Jurkat, Clone E6-1 (cell line): ENCODE data around the gene PDIA5.
"Not testable (repeated sequence)": the region's sequence is repeated elsewhere in the genome, so short reads cannot be mapped to it uniquely, and the experiment has no call there.

Experiments used
- DNase-seq: peaks from one replicate; pipeline ENCODE4 v3.0.0-alpha.2; 2011; ENCODE audit warnings: low read depth, low spot score
- H3K4me3 ChIP-seq: 2 replicates; pipeline ENCODE4 v1.5.1; 2011; ENCODE audit warnings: mild to moderate bottlenecking, low read length, control low read depth, moderate library complexity

PDIA5 gene

DNA sequence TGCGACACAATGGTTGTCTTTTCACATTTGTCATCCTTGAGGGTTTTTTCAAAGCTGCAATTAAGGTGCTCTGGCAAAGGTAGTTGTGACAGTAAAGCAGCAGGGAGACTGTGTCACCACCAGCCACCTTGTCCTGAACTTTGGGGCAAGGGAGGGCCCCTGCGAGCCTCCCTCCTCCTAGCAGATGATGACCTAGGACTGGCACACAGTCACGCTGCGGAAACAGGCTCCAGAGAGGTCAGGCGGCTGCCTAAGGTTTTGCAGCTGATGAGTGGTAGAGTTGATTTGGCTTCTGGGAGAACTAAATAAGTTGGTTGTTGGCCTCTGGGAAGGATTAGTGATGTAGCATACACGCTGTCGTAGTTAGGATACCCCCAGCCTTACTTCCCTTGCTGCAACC, 62.7 kb downstream of the PDIA5 start:
- no peak for DNase-seq
- no peak overlapping the region for H3K4me3 ChIP-seq

DNA sequence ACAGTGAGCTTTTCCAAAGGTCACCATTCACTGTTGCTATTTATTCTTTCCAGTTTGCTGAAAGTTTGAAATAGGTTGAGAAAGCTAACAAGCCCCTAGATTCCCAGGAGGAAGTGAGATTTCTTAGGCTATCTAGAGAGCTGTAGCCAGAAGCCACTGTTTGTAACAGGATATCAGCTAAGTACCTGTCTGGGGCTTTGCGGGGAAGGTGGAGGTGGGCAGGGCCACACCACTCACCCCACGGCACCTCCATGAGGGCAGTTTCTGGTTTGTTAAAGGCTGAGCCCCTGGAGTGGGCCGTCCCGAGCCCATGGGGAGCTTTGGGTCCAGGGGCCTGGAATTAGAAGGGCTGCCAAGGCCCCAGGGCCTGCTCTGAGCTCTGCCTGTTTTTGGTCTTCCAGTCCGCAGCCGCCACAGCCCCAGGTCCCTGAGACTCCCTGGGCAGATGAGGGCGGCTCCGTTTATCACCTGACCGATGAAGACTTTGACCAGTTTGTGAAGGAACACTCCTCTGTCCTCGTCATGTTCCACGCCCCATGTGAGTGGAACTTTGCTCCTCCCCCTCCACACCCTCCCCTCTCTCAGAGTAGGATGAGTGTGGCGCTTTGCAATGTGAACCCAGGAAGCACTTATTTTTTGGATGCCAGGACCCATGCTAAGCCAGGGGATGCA, 63.4 kb downstream of the PDIA5 start:
- DNase-seq, result no peak
- no peak overlapping the region for H3K4me3 ChIP-seq

DNA sequence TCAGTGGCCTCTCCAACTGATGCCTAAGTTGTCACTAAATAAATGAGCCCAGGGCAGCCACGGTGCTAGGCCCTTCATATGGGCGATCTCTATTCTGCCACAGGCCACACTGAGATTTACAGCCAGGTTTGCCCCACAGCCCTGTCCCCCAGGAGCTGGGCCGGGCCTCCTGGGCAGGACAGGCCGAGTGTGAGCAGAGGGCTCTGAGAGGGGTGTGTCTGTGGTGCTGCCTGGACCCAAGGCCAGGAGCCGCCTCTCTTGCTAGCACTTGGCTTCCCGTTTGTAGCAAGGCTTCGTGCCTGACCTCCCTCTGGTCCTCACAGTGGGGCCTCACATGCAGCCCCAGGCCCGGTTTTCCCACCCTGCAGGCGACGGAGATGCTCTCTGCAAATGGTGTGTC, 67.8 kb downstream of the PDIA5 start:
- no peak overlapping the region for H3K4me3 ChIP-seq
- no peak for DNase-seq

DNA sequence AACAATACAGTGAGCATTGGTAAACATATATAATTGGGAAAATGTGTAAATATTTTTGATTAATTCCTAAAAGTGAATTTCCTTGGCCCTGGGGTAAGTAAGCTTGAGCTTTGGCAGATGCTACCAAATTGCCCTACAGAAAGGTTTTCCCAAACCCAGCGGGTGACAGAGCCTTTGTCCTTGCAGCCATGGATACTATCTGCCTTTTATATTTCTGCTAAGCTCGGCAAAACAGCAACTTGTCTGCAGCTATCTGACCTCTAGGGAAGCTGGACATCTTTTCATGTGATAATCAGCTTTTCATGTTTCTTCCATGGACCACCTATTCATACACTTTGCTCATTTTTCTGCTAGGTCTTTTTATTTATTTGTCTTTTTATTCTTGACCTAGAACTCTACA, 70.2 kb downstream of the PDIA5 start:
- H3K4me3 ChIP-seq, result no peak overlapping the region
- DNase-seq, result no peak

DNA sequence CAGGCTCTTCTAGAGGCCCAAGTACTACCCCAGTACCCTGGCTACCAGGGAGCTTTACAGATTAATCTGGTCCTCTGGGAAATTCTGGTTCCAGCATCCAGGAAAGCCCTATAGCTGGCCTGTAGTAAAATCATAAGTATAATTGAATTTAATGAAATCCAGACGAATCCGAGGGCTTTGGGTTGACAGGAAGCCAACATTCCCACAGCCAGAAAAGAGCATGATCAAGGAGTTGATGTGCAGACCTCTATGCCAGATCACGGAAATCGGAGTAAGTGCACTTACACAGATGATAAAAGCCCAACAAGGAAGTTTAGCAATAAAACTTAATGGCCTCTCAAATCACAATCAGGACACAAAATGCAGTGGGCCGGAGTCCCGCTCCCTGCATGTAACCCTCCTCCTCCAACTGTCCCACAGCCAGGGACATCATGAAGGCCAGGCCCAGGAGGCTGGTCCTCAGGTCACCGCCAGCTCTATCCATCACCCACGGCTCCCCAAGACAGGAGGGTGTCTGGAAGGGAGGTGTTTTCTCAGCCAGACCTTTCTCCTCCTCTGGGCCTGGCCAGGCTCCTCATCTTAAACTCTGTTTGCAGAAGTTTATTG, 72.1 kb downstream of the PDIA5 start:
- no peak for DNase-seq
- H3K4me3 ChIP-seq, result no peak overlapping the region

DNA sequence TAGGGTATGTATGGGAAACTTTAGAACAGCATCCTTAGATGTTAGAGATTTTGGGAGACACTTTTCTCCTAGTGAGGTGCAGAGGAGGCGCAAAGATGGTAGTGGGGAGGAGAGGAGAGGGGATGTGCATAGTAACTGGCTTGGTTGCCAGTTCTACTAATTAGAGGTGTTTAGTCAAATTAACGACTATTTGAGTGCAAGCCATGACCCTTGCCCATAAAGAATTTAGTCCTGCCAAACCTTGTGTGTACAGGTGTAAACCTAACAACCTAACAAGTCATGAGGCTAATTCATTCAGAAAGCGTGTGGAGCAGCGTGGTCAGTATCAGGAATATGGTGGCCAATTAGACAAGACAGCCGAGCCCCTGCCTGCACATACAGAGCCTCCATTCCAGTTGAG, 72.7 kb downstream of the PDIA5 start:
- H3K4me3 ChIP-seq, result no peak overlapping the region
- DNase-seq, result no peak

DNA sequence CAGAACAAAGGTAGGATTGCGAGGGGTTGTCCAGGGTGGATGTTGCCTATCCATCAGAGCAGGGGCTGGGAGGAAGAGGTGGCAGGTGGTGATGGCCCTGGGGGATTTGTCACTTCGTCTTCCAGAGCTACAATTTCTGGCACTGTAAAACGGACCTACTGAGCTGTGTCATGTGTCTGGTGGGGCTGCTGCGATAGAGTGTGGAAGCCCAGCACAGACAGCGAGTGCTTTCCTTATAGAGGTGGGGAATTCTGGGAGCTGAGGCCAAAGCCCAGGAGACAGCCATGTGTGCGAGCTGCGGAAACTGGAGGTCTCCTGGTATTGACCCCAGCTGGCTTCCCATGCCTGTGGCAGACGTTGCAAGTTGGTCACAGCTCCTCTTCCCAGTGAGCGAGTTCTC, 73.7 kb downstream of the PDIA5 start:
- no peak for DNase-seq

DNA sequence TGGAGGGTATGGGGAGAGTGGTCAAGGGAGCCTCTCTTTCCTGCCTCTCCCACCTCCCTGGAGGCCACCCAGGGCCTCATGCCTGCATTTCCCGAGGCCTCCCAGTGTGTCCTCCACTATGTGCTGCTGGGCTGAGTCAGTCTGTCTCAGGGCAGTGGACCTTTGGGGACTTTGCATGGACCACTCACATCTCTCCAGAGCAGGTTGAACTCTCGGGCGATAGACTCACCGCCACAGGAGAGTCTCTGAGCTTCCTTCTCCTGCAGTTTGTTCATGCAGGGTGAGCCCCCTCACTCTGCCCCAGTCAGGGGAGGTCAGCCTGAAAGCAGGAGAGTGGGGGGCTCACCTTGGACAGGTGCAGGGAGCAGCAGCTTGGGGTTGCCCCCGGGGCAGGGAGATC, 74.5 kb downstream of the PDIA5 start:
- DNase-seq, result no peak

More for the DNA sequence above, 73.7 kb downstream of the PDIA5 start:
- no peak overlapping the region for H3K4me3 ChIP-seq

DNA sequence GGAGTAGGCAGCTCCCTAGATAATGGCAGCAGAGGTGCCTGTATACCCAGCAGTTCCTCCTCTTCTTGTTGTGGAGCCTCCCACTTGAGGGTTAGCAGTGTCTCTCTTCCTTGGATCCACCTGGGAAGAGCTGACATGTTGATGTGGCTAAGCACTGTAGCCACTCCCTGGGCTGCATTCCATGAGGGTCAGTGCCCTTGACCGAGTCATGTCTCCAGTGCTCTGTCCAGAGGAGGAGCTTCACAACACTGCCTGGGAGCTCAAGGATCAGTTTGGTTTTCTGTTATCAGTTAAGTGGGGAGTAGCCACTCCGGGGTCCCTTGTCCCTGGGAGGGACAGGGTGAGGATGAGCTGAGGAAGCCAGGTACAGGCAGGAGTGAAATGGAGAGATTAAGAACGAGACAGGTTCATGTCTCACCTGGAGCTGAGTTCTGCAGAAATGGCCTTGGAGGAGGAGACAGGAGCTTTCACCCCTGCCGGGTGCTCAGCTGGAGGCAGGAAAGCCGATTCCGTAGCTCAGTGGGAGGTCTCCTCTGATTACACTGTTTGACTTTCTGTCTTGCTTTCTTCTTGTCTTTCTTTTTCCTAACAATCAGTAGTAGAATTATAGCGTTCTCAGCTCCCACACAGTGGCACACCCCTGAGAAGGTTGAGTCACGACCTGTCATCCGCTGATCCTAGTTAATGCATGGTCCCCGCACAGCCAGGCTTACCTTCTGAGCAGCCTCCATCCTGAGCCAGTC, 77.0 kb downstream of the PDIA5 start:
- no peak for DNase-seq
- H3K4me3 ChIP-seq, result no peak overlapping the region

More for the DNA sequence above, 74.5 kb downstream of the PDIA5 start:
- H3K4me3 ChIP-seq, result no peak overlapping the region

DNA sequence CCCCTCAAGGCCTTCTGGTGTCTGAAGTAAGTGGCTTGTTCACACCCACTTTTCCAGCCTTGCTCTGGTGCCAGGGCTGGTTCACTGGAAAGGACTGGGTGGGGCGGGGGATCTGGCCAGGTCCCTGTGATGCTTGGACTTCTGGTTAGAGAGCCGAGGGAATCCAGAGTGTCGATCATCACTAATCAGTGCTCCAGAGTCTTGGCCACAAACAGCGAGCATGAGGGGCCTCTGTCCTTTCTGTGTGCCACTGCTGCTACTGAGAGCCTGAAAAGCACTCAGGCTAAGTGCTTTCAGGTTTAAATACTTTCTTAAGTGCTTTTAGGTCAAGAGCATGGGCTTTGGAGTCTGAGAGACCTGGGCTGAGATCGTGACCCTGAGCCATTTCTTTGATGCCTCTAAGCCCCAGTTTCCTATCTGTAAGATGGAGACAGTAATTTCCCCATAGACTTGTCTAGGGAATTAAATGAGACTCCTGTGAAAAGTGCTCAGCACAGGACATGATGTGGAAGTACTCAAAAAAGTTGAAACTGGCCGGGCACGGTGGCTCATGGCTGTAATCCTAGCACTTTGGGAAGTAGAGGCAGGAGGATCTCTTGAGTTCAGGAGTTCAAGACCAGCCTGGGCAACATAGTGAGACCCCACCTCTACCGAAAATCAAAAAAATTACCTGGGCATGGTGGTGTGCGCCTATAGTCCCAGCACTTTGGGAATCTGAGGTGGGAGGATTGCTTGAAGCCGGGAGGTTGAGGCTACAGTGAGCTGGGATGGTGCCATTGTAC, 81.1 kb downstream of the PDIA5 start:
- no peak overlapping the region for H3K4me3 ChIP-seq

DNA sequence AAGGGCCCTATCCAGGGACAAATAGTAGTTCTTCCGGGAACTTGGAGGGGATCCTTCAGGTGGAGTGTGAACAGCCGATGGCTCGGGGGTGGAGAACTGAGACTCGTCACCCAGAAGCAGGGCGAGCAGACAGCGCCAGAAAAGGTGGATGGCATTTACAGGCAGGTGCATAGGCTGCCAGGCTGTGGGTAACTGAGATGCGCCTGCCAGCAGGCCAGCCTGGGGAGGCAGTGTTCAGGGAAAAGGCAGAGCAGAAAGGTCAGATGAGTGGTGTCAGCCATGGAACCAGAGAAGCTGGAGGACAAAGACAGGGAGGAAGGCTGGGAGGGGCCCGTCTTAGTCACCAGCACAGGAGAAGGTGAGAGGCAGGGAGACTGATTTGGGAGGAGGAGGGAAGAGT, 81.9 kb downstream of the PDIA5 start:
- no peak for DNase-seq
- no peak overlapping the region for H3K4me3 ChIP-seq

More for the DNA sequence above, 81.1 kb downstream of the PDIA5 start:
- DNase-seq, result no peak

DNA sequence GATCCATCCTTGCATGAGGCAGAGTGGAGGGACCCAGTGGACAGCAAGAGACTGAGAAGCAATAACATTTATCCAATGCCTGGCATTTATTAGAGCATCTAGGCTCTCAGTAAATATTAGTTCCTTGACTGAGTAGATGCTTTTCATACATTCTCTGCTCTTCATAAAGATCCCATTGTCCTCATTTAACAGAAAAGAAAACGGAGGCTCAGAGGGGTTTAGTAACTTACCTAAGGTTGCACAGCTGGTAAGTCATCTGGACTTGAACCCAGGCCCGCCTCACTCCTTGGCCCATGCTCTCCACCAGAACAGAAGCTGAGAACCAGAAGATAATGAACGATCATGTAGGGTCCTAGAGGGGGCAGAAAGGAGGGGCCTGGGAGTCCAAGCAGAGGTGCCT, 82.7 kb downstream of the PDIA5 start:
- H3K4me3 ChIP-seq, result no peak overlapping the region
- DNase-seq, result no peak

DNA sequence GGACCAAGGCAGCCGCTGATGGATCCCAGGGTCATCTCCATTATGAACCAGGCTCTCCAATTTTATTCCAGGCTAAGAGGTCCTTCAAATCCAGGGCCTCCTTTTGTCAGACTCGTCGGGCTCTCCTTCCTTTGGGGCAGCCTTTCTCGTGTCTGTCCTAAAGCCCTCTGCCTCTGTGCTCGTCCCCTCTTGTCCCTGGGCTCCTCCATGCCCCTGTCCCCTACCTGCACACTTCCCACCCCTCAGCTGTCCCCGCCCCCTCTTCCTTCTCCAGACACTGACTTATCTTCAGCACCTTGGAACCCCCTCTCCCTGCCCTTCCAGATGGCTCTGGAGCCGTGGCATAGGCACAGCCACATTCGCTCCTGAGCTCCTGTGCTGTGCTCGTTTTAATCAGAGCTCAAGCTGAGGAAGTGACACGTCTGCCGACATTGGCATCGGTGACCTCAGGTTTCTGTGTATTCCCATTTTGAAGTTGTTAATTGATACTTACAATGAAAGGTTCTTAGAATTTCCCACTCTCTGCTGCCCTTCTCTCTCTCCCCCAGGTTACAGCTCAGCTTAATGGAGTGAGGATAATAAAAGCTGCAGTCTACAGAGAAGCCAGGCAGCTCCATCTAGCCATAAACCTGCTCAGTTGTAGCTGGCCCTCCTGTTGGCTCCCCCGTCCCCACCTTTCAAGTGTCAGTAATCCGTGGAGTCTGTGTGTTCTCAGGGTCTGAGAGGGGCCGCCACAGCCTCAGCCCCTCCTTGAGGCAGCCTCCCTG, 83.8 kb downstream of the PDIA5 start:
- no peak overlapping the region for H3K4me3 ChIP-seq
- DNase-seq, result no peak

DNA sequence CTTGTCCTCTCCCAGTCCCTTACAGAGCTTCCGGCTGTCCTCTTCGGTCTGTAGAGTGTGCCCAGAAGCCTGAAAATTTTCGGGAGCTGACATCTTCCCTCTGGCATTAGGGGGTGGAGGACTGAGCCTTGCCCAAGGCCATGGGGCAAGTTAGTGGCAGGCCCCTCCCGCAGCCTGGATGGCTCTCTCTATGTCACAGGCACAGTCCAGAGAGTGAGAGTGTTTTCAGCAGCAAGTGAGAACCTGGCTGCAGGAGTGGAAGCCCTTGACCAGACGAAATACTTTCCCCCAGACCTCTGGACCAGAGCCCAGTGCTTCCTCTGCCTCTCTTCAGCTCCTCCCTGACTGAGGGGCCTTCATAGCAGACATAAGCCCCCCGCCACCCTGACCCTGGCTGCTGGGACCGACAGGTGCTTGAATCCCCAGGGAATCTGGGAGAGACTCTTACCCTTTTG, 84.5 kb downstream of the PDIA5 start:
- no peak overlapping the region for H3K4me3 ChIP-seq
- no peak for DNase-seq

DNA sequence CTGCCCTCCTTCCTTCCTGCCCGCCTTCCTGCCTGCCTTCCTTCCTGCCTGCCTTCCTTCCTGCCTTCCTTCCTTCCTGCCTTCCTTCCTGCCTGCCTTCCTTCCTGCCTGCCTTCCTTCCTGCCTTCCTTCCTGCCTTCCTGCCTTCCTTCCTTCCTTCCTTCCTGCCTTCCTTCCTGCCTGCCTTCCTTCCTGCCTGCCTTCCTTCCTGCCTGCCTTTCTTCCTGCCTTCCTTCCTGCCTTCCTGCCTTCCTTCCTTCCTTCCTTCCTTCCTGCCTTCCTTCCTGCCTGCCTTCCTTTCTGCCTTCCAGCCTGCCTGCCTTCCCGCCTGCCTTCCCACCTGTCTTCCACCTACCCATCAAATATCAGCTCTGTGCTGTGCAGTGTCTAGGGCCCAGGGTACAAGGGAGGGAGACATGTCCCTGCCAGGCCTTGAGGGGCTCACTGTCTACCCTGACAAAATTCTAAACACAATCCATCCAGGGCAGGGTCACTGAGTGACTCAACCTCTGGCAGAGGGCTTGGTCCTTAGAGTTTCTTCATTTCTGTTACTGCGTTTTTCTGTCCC, 85.1 kb downstream of the PDIA5 start:
- not testable (repeated sequence) for DNase-seq, H3K4me3 ChIP-seq

DNA sequence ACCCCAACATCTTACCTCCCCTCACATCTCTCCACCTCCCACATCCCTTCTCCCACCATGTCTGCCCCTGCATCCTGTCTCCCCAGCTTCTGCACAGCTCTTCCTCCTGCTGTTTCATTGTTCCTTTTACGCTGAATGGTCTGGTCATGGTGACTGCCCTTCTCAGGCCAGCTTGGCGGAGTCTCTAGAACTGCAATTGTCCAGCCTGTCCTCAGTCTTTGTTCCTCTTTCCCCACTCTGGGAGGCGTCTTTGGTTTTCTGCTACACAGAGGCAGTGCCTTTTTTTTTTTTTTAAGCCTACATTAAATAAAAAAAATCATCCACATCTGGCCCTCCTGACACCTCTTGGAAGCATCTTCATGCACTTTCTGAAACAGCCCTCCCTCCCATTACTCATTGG, 85.9 kb downstream of the PDIA5 start:
- H3K4me3 ChIP-seq, result no peak overlapping the region
- DNase-seq, result no peak

DNA sequence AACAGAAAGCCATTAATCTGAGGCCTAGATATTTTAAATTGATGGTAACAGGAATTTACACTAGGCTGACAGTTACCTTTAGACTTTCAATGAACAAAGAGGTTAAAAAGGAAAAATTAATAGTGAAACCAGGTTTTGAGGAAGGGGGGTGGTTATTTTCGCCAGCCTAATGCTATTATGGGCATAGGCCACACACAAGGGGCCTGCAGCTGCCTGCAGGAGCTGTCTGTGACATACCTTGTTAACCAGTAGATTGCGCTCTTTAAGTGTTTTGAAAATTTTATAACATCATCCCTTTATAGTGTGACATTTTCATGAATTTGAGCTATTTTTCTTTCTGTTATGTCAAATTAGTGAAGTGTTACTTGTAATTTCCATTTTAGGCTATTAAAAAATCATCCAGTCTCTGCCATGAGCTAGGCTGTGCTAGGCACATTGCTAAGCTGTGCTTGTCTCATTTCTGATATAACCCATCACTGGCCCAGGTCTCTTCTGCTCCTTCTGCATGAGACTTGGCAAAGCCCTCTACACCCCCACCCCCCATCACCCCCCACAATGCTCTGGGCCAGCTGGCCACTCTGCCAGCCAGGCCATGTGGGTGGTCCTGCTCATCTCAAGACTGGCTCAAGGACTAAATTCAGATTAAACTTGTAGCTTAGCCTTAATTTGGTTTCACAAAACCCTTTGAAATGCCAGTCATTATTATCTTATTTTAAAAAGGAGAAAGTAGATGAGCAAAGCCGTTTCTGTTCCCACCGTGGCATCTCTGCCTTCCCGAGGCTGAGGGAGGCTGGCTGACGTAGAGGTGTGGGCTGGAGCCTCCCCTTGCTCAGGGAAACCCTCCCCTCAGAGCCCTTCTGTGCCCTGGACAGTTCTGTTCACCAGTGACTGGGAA, 86.5 kb downstream of the PDIA5 start:
- no peak for DNase-seq
- H3K4me3 ChIP-seq, result no peak overlapping the region
